Brain microvascular endothelial cell (primary cell): ENCODE data around the gene HBEGF.

Experiments
- DNase-seq: peaks from one replicate; pipeline ENCODE4 v3.0.0-alpha.2; 2020
- H3K27ac ChIP-seq: fragments of 250-450 bp; sonication (Bioruptor Pico); 2 replicates; pipeline ENCODE4 v1.5.1; 2020; ENCODE audit warnings: mild to moderate bottlenecking, moderate library complexity
- H3K27me3 ChIP-seq: fragments of 250-450 bp; sonication (Bioruptor Pico); replicated peaks from 2 replicates; pipeline ENCODE4 v1.5.1; 2020; ENCODE audit warnings: mild to moderate bottlenecking
- H3K36me3 ChIP-seq: fragments of 250-450 bp; sonication (Bioruptor Pico); replicated peaks from 2 replicates; pipeline ENCODE4 v1.5.1; 2020; ENCODE audit warnings: mild to moderate bottlenecking
- H3K4me3 ChIP-seq: 2 replicates; pipeline ENCODE4 v1.5.1; 2011; ENCODE audit warnings: low read depth, mild to moderate bottlenecking, control low read depth, low read length, moderate library complexity
- in situ Hi-C: cut with HindIII; loops from 2 replicates; pipeline ENCODE4 v1.10.0; 2017; ENCODE audit warnings: low sequenced_read_pairs, low pct_ligation_motif_present
- TF ChIP-seq, protein P1 (sequence below): IDR thresholded peaks from 2 replicates; pipeline ENCODE4 v1.5.1; 2011; ENCODE audit warnings: low read depth, mild to moderate bottlenecking, moderate library complexity, low read length, control low read depth, inconsistent platforms; ENCODE audit errors: missing control alignments

HBEGF gene

DNA sequence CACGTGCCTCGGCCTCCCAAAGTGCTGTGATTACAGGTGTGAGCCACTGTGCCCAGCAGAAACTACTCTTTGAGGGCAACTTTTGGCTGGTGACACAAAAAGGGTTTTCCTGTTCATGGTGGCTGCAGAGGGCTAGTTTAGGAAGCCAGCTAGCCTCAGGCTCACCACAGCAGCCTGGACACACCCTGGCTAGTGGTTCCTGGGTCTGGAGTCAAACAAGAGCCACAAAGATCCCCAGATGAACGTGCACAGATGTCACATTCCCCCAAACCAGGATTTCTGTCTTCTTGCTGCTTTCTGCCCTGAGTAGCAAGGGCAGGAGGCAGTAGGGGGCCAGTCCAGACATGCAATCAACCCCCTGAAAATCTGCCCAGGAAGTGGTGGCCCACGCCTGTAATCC lies 6.8 kb downstream of the HBEGF start:
- in situ Hi-C loops = no loop called here

DNA sequence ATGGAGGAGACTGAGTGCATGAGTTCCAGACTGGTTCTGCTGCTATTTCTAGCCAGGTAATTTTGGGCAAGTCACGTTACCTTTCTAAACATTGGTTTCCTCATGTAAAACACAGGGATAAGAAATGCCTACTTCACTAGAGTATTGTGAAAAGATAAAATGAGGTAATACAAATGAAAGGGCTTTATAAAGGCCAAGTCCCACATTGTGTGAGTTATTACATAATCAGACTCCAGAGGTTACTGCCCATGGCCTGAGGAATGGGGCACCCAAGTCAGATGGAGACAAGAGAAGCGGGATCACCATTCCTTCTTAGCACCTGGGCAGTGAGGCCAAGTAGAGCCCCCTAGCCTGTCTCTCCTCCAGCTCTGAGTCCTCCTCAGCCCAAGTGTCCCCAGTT lies 7.5 kb downstream of the HBEGF start:
- no peak overlapping the region for H3K27ac ChIP-seq
- no peak for DNase-seq
- no peaks in the 10 kb centered on the region for H3K27me3 ChIP-seq
- TF ChIP-seq, protein P1, sequence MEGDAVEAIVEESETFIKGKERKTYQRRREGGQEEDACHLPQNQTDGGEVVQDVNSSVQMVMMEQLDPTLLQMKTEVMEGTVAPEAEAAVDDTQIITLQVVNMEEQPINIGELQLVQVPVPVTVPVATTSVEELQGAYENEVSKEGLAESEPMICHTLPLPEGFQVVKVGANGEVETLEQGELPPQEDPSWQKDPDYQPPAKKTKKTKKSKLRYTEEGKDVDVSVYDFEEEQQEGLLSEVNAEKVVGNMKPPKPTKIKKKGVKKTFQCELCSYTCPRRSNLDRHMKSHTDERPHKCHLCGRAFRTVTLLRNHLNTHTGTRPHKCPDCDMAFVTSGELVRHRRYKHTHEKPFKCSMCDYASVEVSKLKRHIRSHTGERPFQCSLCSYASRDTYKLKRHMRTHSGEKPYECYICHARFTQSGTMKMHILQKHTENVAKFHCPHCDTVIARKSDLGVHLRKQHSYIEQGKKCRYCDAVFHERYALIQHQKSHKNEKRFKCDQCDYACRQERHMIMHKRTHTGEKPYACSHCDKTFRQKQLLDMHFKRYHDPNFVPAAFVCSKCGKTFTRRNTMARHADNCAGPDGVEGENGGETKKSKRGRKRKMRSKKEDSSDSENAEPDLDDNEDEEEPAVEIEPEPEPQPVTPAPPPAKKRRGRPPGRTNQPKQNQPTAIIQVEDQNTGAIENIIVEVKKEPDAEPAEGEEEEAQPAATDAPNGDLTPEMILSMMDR = no peak
- peaks cover 78% of the 10 kb centered on the region for H3K36me3 ChIP-seq
- in situ Hi-C loops = no loop called here
- H3K4me3 ChIP-seq = no peak overlapping the region

More for the DNA sequence above, 6.8 kb downstream of the HBEGF start:
- Histone ChIP-seq H3K27me3 (no peaks in the 10 kb centered on the region), H3K27ac (no peak overlapping the region), H3K4me3 (no peak overlapping the region), H3K36me3 (peaks cover 72% of the 10 kb centered on the region)
- no peak for DNase-seq
- TF ChIP-seq, protein P1 = no peak

DNA sequence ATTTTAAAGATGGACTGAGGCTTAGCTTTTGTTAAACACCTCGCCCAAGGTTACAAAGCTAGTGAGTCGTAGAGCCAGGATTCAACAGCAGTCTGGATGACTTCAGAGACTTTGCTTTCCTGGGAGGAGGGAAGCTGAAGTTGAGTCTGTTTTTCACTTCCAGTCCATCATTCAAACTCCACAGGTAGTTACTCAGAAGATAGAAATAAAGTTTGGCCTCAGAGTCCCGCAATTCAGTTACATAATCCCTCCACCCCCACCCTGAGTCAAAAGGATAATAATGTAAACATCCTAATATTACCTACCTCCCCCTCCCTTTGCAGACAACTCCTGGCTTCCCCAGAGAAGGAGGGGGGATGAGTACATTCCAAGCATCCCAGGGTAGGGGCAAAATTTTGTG lies 8.1 kb downstream of the HBEGF start:
- H3K27ac ChIP-seq = no peak overlapping the region

DNA sequence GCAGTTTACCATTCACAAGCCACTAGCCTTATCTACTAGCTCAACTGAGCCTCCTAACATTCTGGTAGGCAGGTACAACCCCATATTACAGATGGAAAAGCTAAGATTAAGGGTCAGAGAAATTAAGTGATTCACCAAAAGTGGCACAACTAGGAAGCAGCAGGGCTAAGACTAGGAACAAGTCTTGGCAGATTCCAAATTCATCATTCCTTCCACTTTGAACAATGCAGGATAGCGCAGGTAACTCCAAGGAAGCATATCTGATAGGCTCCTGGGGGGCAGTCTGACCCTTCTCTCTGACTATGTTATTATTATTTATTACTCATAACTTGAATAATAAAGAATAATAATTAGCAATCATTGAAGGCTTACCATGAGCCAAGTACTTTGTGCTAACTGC lies 8.5 kb downstream of the HBEGF start:
- TF ChIP-seq, protein P1 = no peak
- Histone ChIP-seq H3K4me3 (no peak overlapping the region), H3K27me3 (no peaks in the 10 kb centered on the region), H3K27ac (no peak overlapping the region), H3K36me3 (peaks cover 79% of the 10 kb centered on the region)
- DNase-seq = no peak
- in situ Hi-C loops = no loop called here

More for the DNA sequence above, 8.1 kb downstream of the HBEGF start:
- H3K36me3 ChIP-seq = peaks cover 78% of the 10 kb centered on the region
- in situ Hi-C loops = no loop called here
- H3K4me3 ChIP-seq = no peak overlapping the region
- DNase-seq = no peak
- TF ChIP-seq, protein P1 = no peak
- H3K27me3 ChIP-seq = no peaks in the 10 kb centered on the region

DNA sequence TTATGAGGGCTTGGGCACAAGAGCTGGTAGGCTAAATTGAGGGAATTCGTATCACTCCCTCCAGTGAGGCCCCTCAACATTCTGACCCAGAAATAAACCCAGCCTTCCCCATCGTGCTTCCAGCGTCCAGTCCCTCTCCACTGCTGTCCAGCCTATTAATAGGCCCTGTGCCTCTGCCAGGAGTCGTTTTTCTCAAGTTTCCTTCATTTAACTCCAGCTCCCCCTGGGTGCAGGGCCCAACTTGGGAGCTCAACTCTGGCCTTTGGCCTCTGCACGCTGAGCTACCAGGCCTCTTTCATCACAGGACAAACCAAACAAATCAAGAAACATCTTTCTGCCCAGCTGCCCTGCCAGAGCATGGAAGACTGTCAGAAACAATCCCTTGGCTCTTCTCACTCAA lies 10.0 kb downstream of the HBEGF start:
- DNase-seq = no peak
- H3K27me3 ChIP-seq = no peaks in the 10 kb centered on the region
- H3K27ac ChIP-seq = no peak overlapping the region
- in situ Hi-C loops = no loop called here
- no peak overlapping the region for H3K4me3 ChIP-seq
- H3K36me3 ChIP-seq = peaks cover 72% of the 10 kb centered on the region
- TF ChIP-seq, protein P1 = no peak

DNA sequence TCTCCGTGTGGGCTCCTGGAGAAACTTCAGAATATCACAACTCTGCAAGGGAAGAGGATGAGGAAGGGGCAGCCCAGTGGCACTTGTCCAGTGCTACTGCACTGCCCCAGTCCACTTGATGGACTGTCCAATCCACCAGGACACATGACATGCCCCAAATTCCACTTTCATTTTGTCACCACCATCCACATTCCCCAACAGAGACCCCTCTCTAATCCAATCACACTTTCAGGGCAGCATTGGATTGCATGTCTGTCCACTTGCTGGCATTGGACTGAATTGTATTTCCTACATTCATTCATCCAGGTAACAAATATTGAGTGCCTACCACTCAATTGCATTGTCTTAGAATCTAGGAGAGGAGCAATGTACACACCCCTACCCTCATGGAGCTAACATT lies 14.8 kb downstream of the HBEGF start:
- TF ChIP-seq, protein P1 = no peak
- peaks cover 40% of the 10 kb centered on the region for H3K36me3 ChIP-seq
- no peak for DNase-seq
- H3K4me3 ChIP-seq = no peak overlapping the region
- no peaks in the 10 kb centered on the region for H3K27me3 ChIP-seq
- no peak overlapping the region for H3K27ac ChIP-seq
- in situ Hi-C loops = no loop called here
